GM23338 (cell line): Measurements from ENCODE around the gene EIF4E2. TPM values are rescaled to one million over a fixed set of nuclear protein-coding genes. Genes with fewer than 3 reads are reported as not detected.

ENCODE experiments used
- ATAC-seq: fragments of 200-7000 bp; cut with Tn5 transposase; 3 replicates; pipeline ENCODE4 v1.9.1; 2020
- DNase-seq: peaks from one replicate; pipeline ENCODE4 v3.0.0-alpha.2; 2015; ENCODE audit warnings: low spot score
- H2AFZ ChIP-seq: fragments of 200-600 bp; sonication (generic); 2 replicates; pipeline ENCODE4 v1.8.0; 2016; ENCODE audit warnings: antibody characterized with exemption, mild to moderate bottlenecking, moderate library complexity
- H3F3A ChIP-seq: fragments of 200-600 bp; sonication (generic); replicated peaks from 2 replicates; pipeline ENCODE4 v1.8.0; 2017; ENCODE audit warnings: antibody characterized with exemption, mixed run types, low read depth
- H3K27ac ChIP-seq: fragments of 200-600 bp; sonication (generic); 2 replicates; pipeline ENCODE4 v1.6.1; 2016; ENCODE audit warnings: low read depth
- H3K27me3 ChIP-seq: fragments of 200-600 bp; sonication (generic); 2 replicates; pipeline ENCODE4 v1.8.0; 2016; ENCODE audit warnings: mild to moderate bottlenecking, mixed run types, moderate library complexity; ENCODE audit not compliant: insufficient read depth
- H3K36me3 ChIP-seq: fragments of 200-600 bp; sonication (generic); 2 replicates; pipeline ENCODE4 v1.8.0; 2016; ENCODE audit warnings: mild to moderate bottlenecking; ENCODE audit not compliant: insufficient read depth
- H3K4me1 ChIP-seq: fragments of 200-600 bp; sonication (generic); 2 replicates; pipeline ENCODE4 v1.8.0; 2016; ENCODE audit warnings: mild to moderate bottlenecking, moderate library complexity; ENCODE audit not compliant: insufficient read depth
- H3K4me2 ChIP-seq: fragments of 200-600 bp; sonication (generic); 2 replicates; pipeline ENCODE4 v1.7.1; 2017; ENCODE audit warnings: mixed run types
- H3K4me3 ChIP-seq: fragments of 200-600 bp; sonication (generic); 2 replicates; pipeline ENCODE4 v1.6.1; 2016; ENCODE audit warnings: mixed run types
- H3K79me2 ChIP-seq: fragments of 200-600 bp; sonication (generic); replicated peaks from 2 replicates; pipeline ENCODE4 v1.8.0; 2017; ENCODE audit warnings: mild to moderate bottlenecking; ENCODE audit not compliant: insufficient read depth
- H3K9me2 ChIP-seq: fragments of 200-600 bp; sonication (generic); 2 replicates; pipeline ENCODE4 v1.8.0; 2017; ENCODE audit not compliant: insufficient read depth
- H4K20me1 ChIP-seq: fragments of 200-600 bp; sonication (generic); replicated peaks from 2 replicates; pipeline ENCODE4 v1.8.0; 2017; ENCODE audit warnings: mild to moderate bottlenecking; ENCODE audit not compliant: insufficient read depth
- H3K27ac Mint-ChIP-seq: 2 replicates; pipeline ENCODE4 v1.8.0; 2020; ENCODE audit warnings: inconsistent platforms, mild to moderate bottlenecking, moderate library complexity, mixed read lengths
- H3K27me3 Mint-ChIP-seq: 3 replicates; pipeline ENCODE4 v1.8.0; 2022; ENCODE audit warnings: low read depth, mild to moderate bottlenecking, moderate library complexity, mixed read lengths, inconsistent platforms; ENCODE audit not compliant: insufficient read depth, poor library complexity
- H3K36me3 Mint-ChIP-seq: 3 replicates; pipeline ENCODE4 v1.8.0; 2021; ENCODE audit warnings: low read depth, mild to moderate bottlenecking, inconsistent platforms, moderate library complexity, mixed read lengths
- H3K4me1 Mint-ChIP-seq: 3 replicates; pipeline ENCODE4 v1.8.0; 2020; ENCODE audit warnings: mild to moderate bottlenecking, inconsistent platforms, mixed read lengths
- H3K4me3 Mint-ChIP-seq: 3 replicates; pipeline ENCODE4 v1.8.0; 2021; ENCODE audit warnings: moderate library complexity, mild to moderate bottlenecking, inconsistent platforms, mixed read lengths
- H3K9me3 Mint-ChIP-seq: 3 replicates; pipeline ENCODE4 v1.8.0; 2020; ENCODE audit warnings: moderate library complexity, mild to moderate bottlenecking, inconsistent platforms, mixed read lengths
- CREB1 ChIP-seq: fragments of 250-450 bp; sonication (Bioruptor Pico); IDR thresholded peaks from 2 replicates; pipeline ENCODE4 v1.5.0; 2020; ENCODE audit warnings: low read depth, mild to moderate bottlenecking, moderate library complexity
- CTCF ChIP-seq, 2 experiments: fragments of 200-600 bp in 1 of 2; sonication (generic) in 1 of 2; conservative IDR thresholded peaks; 2 replicates each; pipeline versions ENCODE4 v1.5.1 to v1.6.1; 2016 to 2017; ENCODE audit warnings: antibody characterized with exemption in 2 of 2, low read depth in 2 of 2, mild to moderate bottlenecking in 2 of 2, moderate library complexity in 1 of 2
- EZH2 ChIP-seq: fragments of 200-600 bp; sonication (generic); IDR thresholded peaks from one replicate; pipeline ENCODE4 v1.8.0; 2017; ENCODE audit warnings: antibody characterized with exemption, mild to moderate bottlenecking, low read depth; ENCODE audit not compliant: unreplicated experiment
- JUNB ChIP-seq: IDR thresholded peaks from one replicate; pipeline ENCODE4 v1.6.1; 2016; ENCODE audit warnings: antibody characterized with exemption; ENCODE audit not compliant: unreplicated experiment
- POLR2AphosphoS5 ChIP-seq: IDR thresholded peaks from 2 replicates; pipeline ENCODE4 v1.6.1; 2016; ENCODE audit warnings: antibody characterized with exemption, low read depth
- polyA plus RNA-seq: library from polyadenylated mRNA; unstranded; fragments of >200 nt; fragmentation: Nextera tagmentation; extraction: Ambion mirVana; gene quantifications from 2 replicates; pipeline ENCODE4 v1.2.1, GENCODE V29; 2016
- total RNA-seq: library from RNA; depleted of rRNA; stranded (reverse); fragments of >200 nt; shearing (Covaris generic); gene quantifications from 2 replicates; pipeline ENCODE4 v1.2.3, GENCODE V29; 2014

The EIF4E2 gene
- total and polyA plus RNA-seq, 2 experiments from 2014 or later: 68.1 to 152 TPM

- no peak overlapping the region for H3K27ac Mint-ChIP-seq
- H2AFZ ChIP-seq: peak overlapping the region; percentile 72; the same call in 1 of the 2 replicates
- H3K27me3 Mint-ChIP-seq: peaks cover 44% of the 10 kb centered on the region
- no peak overlapping the region for H3K27ac ChIP-seq
- H3K9me2 ChIP-seq: no peaks in the 10 kb centered on the region
- DNase-seq: no peak
- H3K4me1 Mint-ChIP-seq: peaks cover 17% of the 10 kb centered on the region
- peak overlapping the region; percentile 59 for H3K4me3 Mint-ChIP-seq
- H3K79me2 ChIP-seq: no peaks in the 10 kb centered on the region
- H3K36me3 Mint-ChIP-seq: no peaks in the 10 kb centered on the region; the same call in 2 of the 3 replicates
- H3K9me3 Mint-ChIP-seq: no peaks in the 10 kb centered on the region
- H3F3A ChIP-seq: 0 out of 2 replicates have a peak, but pooled peaks cover 3% of the 10 kb centered on the region
- H3K36me3 ChIP-seq: no peaks in the 10 kb centered on the region
- peak overlapping the region; percentile 86 for H3K4me2 ChIP-seq
- no peaks in the 10 kb centered on the region for H4K20me1 ChIP-seq
- no peaks in the 10 kb centered on the region; the same call in 1 of the 2 replicates for H3K4me1 ChIP-seq
- H3K27me3 ChIP-seq: peaks cover 44% of the 10 kb centered on the region
- TF ChIP-seq EZH2: peak; percentile 26
- no peak for TF ChIP-seq POLR2AphosphoS5
- ATAC-seq: peak; percentile 4
- H3K4me3 ChIP-seq: peak overlapping the region; percentile 68
These were observed 27.7 kb upstream of the EIF4E2 start for GRCh38 chr2:232522623-232523401.

- peaks cover 44% of the 10 kb centered on the region for H3K27me3 ChIP-seq
- peak overlapping the region; percentile 59 for H3K4me3 Mint-ChIP-seq
These were observed 27.1 kb upstream of the EIF4E2 start for GRCh38 chr2:232523402-232523681.

GRCh38 chr2:232523682-232524597 lies 26.5 kb upstream of the EIF4E2 start:
- Histone ChIP-seq H3K27ac (no peak overlapping the region), H3K36me3 (no peaks in the 10 kb centered on the region), H3K27me3 (peaks cover 44% of the 10 kb centered on the region), H2AFZ (peak overlapping the region; percentile 83; the same call in 1 of the 2 replicates), H3K79me2 (no peaks in the 10 kb centered on the region), H4K20me1 (no peaks in the 10 kb centered on the region), H3K4me1 (no peaks in the 10 kb centered on the region; the same call in 1 of the 2 replicates), H3K4me2 (peak overlapping the region; percentile 86), H3F3A (0 out of 2 replicates have a peak, but pooled peaks cover 3% of the 10 kb centered on the region), H3K9me2 (no peaks in the 10 kb centered on the region), H3K4me3 (peak overlapping the region; percentile 68)
- Mint-ChIP-seq H3K9me3 (no peaks in the 10 kb centered on the region), H3K4me1 (peaks cover 14% of the 10 kb centered on the region), H3K36me3 (no peaks in the 10 kb centered on the region; the same call in 2 of the 3 replicates), H3K27me3 (peaks cover 46% of the 10 kb centered on the region), H3K4me3 (peak overlapping the region; percentile 59), H3K27ac (no peak overlapping the region)
- TF ChIP-seq EZH2 (peak; percentile 40), CTCF (conservative IDR thresholded peaks at IDR 0.05; ENCODE audit: low read depth in 2 of 2) (peak; percentile 64 to 86), CREB1 (CRISPR knock-in tag) (no peak)
- DNase-seq (peak; percentile 95), ATAC-seq (peak; percentile 70)

More at GRCh38 chr2:232523402-232523681, 27.1 kb upstream of the EIF4E2 start:
- ATAC-seq (peak; percentile 1; the same call in 2 of the 3 replicates), DNase-seq (no peak)
- Histone ChIP-seq H3K4me2 (peak overlapping the region; percentile 86), H4K20me1 (no peaks in the 10 kb centered on the region), H3K79me2 (no peaks in the 10 kb centered on the region), H3K4me1 (no peaks in the 10 kb centered on the region; the same call in 1 of the 2 replicates), H3K4me3 (peak overlapping the region; percentile 68), H3F3A (0 out of 2 replicates have a peak, but pooled peaks cover 3% of the 10 kb centered on the region), H3K9me2 (no peaks in the 10 kb centered on the region), H3K36me3 (no peaks in the 10 kb centered on the region), H2AFZ (0 out of 2 replicates have a peak overlapping the region, but pooled peaks have one; percentile 83), H3K27ac (no peak overlapping the region)
- no peaks in the 10 kb centered on the region; the same call in 2 of the 3 replicates for H3K36me3 Mint-ChIP-seq
- H3K9me3 Mint-ChIP-seq: no peaks in the 10 kb centered on the region
- H3K27ac Mint-ChIP-seq: no peak overlapping the region
- H3K4me1 Mint-ChIP-seq: peaks cover 17% of the 10 kb centered on the region
- H3K27me3 Mint-ChIP-seq: peaks cover 44% of the 10 kb centered on the region
- TF ChIP-seq EZH2: peak; percentile 47
- TF ChIP-seq JUNB: no peak
